ENCODE results near the gene OLIG1. TPM values are rescaled to one million over a fixed set of nuclear protein-coding genes. Genes with fewer than 3 reads are reported as not detected.

OLIG1 gene
- total and polyA plus RNA-seq, 2 of the 13 experiments (the other 11 are each of a cell fraction or from before 2014, with no cell fraction given) = not detected

GRCh38 chr21:33080776-33081175 lies 10.8 kb downstream of the OLIG1 start (continued):
- TF ChIP-seq, protein P1, sequence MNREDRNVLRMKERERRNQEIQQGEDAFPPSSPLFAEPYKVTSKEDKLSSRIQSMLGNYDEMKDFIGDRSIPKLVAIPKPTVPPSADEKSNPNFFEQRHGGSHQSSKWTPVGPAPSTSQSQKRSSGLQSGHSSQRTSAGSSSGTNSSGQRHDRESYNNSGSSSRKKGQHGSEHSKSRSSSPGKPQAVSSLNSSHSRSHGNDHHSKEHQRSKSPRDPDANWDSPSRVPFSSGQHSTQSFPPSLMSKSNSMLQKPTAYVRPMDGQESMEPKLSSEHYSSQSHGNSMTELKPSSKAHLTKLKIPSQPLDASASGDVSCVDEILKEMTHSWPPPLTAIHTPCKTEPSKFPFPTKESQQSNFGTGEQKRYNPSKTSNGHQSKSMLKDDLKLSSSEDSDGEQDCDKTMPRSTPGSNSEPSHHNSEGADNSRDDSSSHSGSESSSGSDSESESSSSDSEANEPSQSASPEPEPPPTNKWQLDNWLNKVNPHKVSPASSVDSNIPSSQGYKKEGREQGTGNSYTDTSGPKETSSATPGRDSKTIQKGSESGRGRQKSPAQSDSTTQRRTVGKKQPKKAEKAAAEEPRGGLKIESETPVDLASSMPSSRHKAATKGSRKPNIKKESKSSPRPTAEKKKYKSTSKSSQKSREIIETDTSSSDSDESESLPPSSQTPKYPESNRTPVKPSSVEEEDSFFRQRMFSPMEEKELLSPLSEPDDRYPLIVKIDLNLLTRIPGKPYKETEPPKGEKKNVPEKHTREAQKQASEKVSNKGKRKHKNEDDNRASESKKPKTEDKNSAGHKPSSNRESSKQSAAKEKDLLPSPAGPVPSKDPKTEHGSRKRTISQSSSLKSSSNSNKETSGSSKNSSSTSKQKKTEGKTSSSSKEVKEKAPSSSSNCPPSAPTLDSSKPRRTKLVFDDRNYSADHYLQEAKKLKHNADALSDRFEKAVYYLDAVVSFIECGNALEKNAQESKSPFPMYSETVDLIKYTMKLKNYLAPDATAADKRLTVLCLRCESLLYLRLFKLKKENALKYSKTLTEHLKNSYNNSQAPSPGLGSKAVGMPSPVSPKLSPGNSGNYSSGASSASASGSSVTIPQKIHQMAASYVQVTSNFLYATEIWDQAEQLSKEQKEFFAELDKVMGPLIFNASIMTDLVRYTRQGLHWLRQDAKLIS (CRISPR knock-in tag; IDR thresholded peaks at IDR 0.05) = no peak
- no peak for TF ChIP-seq ZNF816 (CRISPR knock-in tag; IDR thresholded peaks at IDR 0.05; ENCODE audit: borderline replicate concordance)
- TF ChIP-seq ASH2L (IDR thresholded peaks at IDR 0.05; ENCODE audit: insufficient read length, low read depth, low read length) = no peak

- intact Hi-C loops (cut with micrococcal nuclease; ENCODE audit: unreplicated experiment) = no loop called here
- ATAC-seq (no peak), DNase-seq (ENCODE audit: low spot score) (no peak), FAIRE-seq (no peak)
- peaks cover 1 to 18% of the 10 kb centered on the region in 2 experiments; a peak in 3 of 5 replicates for H3K27me3 ChIP-seq (ENCODE audit: control insufficient read depth in 1 of 2, insufficient read depth in 2 of 2, low read length in 2 of 2)
- no peak overlapping the region for H2AFZ ChIP-seq (ENCODE audit: low read length)
- H3K4me2 ChIP-seq (ENCODE audit: low read depth, low read length) = no peak overlapping the region
- no peak overlapping the region for H3K9ac ChIP-seq (ENCODE audit: insufficient read depth, low read depth, low read length)
- TF ChIP-seq CTCF (CRISPR knock-in tag; IDR thresholded peaks at IDR 0.05) (no peak), HMG20B (CRISPR knock-in tag; conservative IDR thresholded peaks at IDR 0.05) (no peak), ZSCAN31 (CRISPR knock-in tag; IDR thresholded peaks at IDR 0.05; ENCODE audit: low read depth) (no peak), ZBTB26 (CRISPR knock-in tag; IDR thresholded peaks at IDR 0.05; ENCODE audit: borderline replicate concordance) (no peak), HHEX (CRISPR knock-in tag; IDR thresholded peaks at IDR 0.05) (no peak)
- no peaks in the 10 kb centered on the region for H4K20me1 ChIP-seq (ENCODE audit: insufficient read depth, low read length)
- in situ Hi-C loops (cut with HindIII; ENCODE audit: extremely low pct_ligation_motif_present, low pct_unique_long_range_greater_than_20kb) = no loop called here
- CTCF ChIA-PET (ENCODE audit: low intra/inter-chr PET ratio, low total read pairs) = no interaction called here
- no peak overlapping the region for H3K4me3 ChIP-seq (replicated peaks in 1 of 3; ENCODE audit: insufficient read depth in 1 of 3, low read depth in 2 of 3, low read length in 3 of 3)
- H3K4me1 ChIP-seq (ENCODE audit: insufficient read depth, low read length) = no peaks in the 10 kb centered on the region
- no peaks in the 10 kb centered on the region for H3K36me3 ChIP-seq (replicated peaks in 1 of 2; ENCODE audit: control insufficient read depth in 1 of 2, insufficient read depth in 2 of 2, low read length in 2 of 2)
- H3K27ac ChIP-seq (ENCODE audit: extremely low read length, insufficient read depth, low read length) = no peak overlapping the region
- BruUV-seq (replicated peaks) = no TSS peak
- WGBS (ENCODE audit: low lambda C conversion rate) = 8% methylated on average over 5 of the region's 5 CpGs
- H3K9me3 ChIP-seq (ENCODE audit: low read length) = no peaks in the 10 kb centered on the region
- POLR2A ChIA-PET = no interaction called here
- no peaks in the 10 kb centered on the region for H3K79me2 ChIP-seq (ENCODE audit: insufficient read depth, low read length)
Observed at GRCh38 chr21:33088384-33088783, 18.4 kb downstream of the OLIG1 start.

Measured in HepG2 (cell line).